SK-N-MC (cell line): ENCODE data around the gene STX8.

Source experiments
- EZH2 ChIP-seq: fragments of 200-600 bp; sonication (generic); IDR thresholded peaks from one replicate; pipeline ENCODE4 v1.6.1; 2017; ENCODE audit warnings: antibody characterized with exemption
- POLR2AphosphoS5 ChIP-seq: IDR thresholded peaks from 2 replicates; pipeline ENCODE4 v1.6.1; 2012; ENCODE audit warnings: mild to moderate bottlenecking, low read depth, low read length, borderline replicate concordance

- no peak for TF ChIP-seq POLR2AphosphoS5
- no peak for TF ChIP-seq EZH2
Observed at GRCh38 chr17:9410301-9410700, 165.3 kb downstream of the STX8 start.
